Measurements from ENCODE around the gene RNF167. TPM values are rescaled to one million over a fixed set of nuclear protein-coding genes. Genes with fewer than 3 reads are reported as not detected.

The RNF167 gene
- total RNA-seq, 1 donor: 34.5 TPM

DNA sequence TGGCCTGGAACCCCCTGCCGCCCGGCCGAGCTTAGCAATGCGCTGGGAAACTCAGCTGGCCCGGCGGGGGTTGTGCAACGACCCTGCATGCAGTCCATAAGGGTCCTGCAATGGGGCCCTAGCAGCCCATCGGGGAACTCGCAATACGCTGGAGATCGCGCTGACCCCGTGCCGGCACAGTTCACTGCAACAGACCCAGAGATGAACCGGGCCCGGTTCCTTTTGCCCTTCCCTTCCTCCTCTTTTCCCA, 597 bp upstream of the RNF167 start:
- peak; percentile 41 for DNase-seq (ENCODE audit: low read depth)
- TF ChIP-seq, protein P1, sequence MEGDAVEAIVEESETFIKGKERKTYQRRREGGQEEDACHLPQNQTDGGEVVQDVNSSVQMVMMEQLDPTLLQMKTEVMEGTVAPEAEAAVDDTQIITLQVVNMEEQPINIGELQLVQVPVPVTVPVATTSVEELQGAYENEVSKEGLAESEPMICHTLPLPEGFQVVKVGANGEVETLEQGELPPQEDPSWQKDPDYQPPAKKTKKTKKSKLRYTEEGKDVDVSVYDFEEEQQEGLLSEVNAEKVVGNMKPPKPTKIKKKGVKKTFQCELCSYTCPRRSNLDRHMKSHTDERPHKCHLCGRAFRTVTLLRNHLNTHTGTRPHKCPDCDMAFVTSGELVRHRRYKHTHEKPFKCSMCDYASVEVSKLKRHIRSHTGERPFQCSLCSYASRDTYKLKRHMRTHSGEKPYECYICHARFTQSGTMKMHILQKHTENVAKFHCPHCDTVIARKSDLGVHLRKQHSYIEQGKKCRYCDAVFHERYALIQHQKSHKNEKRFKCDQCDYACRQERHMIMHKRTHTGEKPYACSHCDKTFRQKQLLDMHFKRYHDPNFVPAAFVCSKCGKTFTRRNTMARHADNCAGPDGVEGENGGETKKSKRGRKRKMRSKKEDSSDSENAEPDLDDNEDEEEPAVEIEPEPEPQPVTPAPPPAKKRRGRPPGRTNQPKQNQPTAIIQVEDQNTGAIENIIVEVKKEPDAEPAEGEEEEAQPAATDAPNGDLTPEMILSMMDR (IDR thresholded peaks at IDR 0.05; ENCODE audit: insufficient read depth, low read depth, low read length): no peak
- H3K4me3 ChIP-seq (ENCODE audit: low read depth, low read length): peak overlapping the region; percentile 96

DNA sequence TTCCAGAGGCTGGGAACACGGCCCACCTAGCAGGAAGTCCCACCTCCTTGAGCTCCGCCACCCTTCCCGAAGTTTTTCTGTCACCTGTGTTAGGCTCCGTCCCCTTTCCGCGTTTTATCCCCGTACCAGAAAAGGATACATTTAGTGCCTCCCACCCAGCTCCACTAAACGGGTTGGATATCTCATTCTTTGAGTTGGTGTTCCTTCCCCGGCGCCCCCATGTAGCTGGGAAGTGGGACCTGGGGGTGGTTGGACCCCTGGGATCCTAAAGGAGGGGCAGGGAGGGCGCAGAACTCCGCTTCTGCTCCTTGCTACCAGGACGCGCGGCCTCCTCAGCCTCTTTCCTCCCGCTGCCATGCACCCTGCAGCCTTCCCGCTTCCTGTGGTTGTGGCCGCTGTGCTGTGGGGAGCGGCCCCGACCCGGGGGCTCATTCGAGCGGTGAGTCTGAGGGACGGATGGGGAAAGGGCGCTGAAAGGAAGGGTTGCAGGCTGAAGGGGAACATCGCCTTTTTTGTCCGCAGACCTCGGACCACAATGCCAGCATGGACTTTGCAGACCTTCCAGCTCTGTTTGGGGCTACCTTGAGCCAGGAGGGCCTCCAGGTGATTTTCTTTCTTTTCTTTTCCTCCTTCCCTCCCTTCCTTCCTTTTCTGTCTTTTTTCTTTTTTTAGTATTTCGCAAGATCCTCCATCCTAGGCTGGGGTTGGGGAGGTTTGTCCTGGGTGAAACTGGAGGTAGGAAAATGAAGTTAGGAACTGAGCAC, 669 bp downstream of the RNF167 start:
- H3K4me3 ChIP-seq (ENCODE audit: low read depth, low read length): peak overlapping the region; percentile 96
- no peak for DNase-seq (ENCODE audit: low read depth)
- TF ChIP-seq, protein P1 (IDR thresholded peaks at IDR 0.05; ENCODE audit: insufficient read depth, low read depth, low read length): no peak

GRCh38 chr17:4941319-4941610, 1.2 kb downstream of the RNF167 start:
- peak overlapping the region; percentile 96 for H3K4me3 ChIP-seq (ENCODE audit: low read depth, low read length)
- TF ChIP-seq, protein P1 (IDR thresholded peaks at IDR 0.05; ENCODE audit: insufficient read depth, low read depth, low read length): no peak
- DNase-seq (ENCODE audit: low read depth): no peak

DNA sequence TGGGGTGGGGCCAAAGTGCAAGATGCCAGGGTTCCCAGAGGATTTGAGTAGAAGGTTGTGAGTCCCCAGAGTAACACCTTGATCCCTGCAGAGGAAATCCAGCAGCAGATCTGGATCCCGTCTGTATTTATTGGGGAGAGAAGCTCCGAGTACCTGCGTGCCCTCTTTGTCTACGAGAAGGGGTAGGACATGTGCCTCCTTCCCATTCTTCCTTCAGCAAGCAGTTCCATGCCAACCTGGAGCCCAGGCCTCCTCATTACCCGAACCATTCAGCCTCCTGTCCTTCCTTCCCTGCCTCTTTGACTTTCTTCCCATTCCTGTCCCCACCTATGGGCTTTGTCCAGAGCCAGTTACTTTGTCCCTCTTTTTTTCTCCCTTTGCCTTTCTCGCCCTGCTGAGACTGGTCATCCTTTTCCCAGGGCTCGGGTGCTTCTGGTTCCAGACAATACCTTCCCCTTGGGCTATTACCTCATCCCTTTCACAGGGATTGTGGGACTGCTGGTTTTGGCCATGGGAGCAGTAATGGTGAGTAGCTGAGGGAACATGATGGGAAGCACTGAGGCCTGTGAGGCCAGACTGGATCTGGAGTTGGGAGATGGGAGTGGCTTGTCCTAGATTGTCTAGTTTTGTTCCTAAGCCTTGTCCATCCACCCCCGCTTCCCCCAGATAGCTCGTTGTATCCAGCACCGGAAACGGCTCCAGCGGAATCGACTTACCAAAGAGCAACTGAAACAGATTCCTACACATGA, 2.9 kb downstream of the RNF167 start:
- DNase-seq (ENCODE audit: low read depth): no peak
- H3K4me3 ChIP-seq (ENCODE audit: low read depth, low read length): no peak overlapping the region
- TF ChIP-seq, protein P1 (IDR thresholded peaks at IDR 0.05; ENCODE audit: insufficient read depth, low read depth, low read length): no peak

DNA sequence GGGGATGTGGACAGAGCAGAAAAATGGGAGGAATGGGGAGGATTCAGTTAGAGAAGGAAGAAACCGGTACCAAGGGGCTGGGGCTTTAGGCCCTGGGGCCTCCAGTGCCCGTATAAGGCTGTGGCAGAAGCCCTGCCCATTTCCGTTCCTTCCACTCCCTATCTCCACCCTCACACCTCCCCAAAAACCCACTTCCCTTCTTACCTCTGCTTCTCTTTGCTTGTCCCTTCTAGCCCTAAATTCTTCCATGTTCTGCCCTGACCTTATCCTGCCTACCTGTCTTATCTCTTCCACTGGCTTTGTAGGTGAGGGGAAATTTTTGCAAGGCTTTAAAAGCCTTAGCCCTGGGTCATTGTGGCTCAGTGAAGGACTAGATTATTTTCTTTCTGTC, 4.1 kb downstream of the RNF167 start:
- no peak for DNase-seq (ENCODE audit: low read depth)
- TF ChIP-seq, protein P1 (IDR thresholded peaks at IDR 0.05; ENCODE audit: insufficient read depth, low read depth, low read length): no peak
- H3K4me3 ChIP-seq (ENCODE audit: low read depth, low read length): no peak overlapping the region

- no peak for DNase-seq (ENCODE audit: low read depth)
- TF ChIP-seq, protein P1 (IDR thresholded peaks at IDR 0.05; ENCODE audit: insufficient read depth, low read depth, low read length): no peak
- H3K4me3 ChIP-seq (ENCODE audit: low read depth, low read length): peak overlapping the region; percentile 27
Measured at GRCh38 chr17:4944554-4945175, 4.6 kb downstream of the RNF167 start.
